ENCODE results near the gene CTNND2.

CTNND2 gene

GRCh38 chr5:11252075-11252474, 652.2 kb downstream of the CTNND2 start:
- no peak for DNase-seq (ENCODE audit: low read depth)

GRCh38 chr5:11251247-11251646, 653.0 kb downstream of the CTNND2 start:
- DNase-seq (ENCODE audit: low read depth) = no peak

- no peak for DNase-seq (ENCODE audit: low read depth)
Measured at GRCh38 chr5:11248966-11249365, 655.3 kb downstream of the CTNND2 start.

- DNase-seq (ENCODE audit: low read depth) = no peak
Measured at GRCh38 chr5:11247224-11247623, 657.0 kb downstream of the CTNND2 start.

GRCh38 chr5:11240293-11241190, 663.7 kb downstream of the CTNND2 start:
- no peak for DNase-seq (ENCODE audit: low read depth)

GRCh38 chr5:11239261-11240015, 664.8 kb downstream of the CTNND2 start:
- DNase-seq (ENCODE audit: low read depth) = no peak

GRCh38 chr5:11234501-11234911, 669.7 kb downstream of the CTNND2 start:
- DNase-seq (ENCODE audit: low read depth) = no peak

- DNase-seq (ENCODE audit: low read depth) = no peak
Measured at GRCh38 chr5:11230890-11231289, 673.4 kb downstream of the CTNND2 start.

- no peak for DNase-seq (ENCODE audit: low read depth)
Measured at GRCh38 chr5:11227064-11227463, 677.2 kb downstream of the CTNND2 start.

- no peak for DNase-seq (ENCODE audit: low read depth)
Measured at GRCh38 chr5:11224436-11225187, 679.6 kb downstream of the CTNND2 start.

- no peak for DNase-seq (ENCODE audit: low read depth)
Measured at GRCh38 chr5:11222169-11222568, 682.1 kb downstream of the CTNND2 start.

GRCh38 chr5:11214864-11215644, 689.2 kb downstream of the CTNND2 start:
- DNase-seq (ENCODE audit: low read depth) = no peak

- no peak for DNase-seq (ENCODE audit: low read depth)
Measured at GRCh38 chr5:11212706-11213105, 691.5 kb downstream of the CTNND2 start.

- DNase-seq (ENCODE audit: low read depth) = no peak
Measured at GRCh38 chr5:11197726-11198125, 706.5 kb downstream of the CTNND2 start.

- DNase-seq (ENCODE audit: low read depth) = no peak
Measured at GRCh38 chr5:11191673-11192072, 712.6 kb downstream of the CTNND2 start.

- DNase-seq (ENCODE audit: low read depth) = no peak
Measured at GRCh38 chr5:11182441-11183080, 721.7 kb downstream of the CTNND2 start.

GRCh38 chr5:11181940-11182339, 722.3 kb downstream of the CTNND2 start:
- DNase-seq (ENCODE audit: low read depth) = no peak

GRCh38 chr5:11180890-11181289, 723.4 kb downstream of the CTNND2 start:
- DNase-seq (ENCODE audit: low read depth) = no peak

GRCh38 chr5:11177999-11178711, 726.1 kb downstream of the CTNND2 start:
- no peak for DNase-seq (ENCODE audit: low read depth)

- DNase-seq (ENCODE audit: low read depth) = no peak
Measured at GRCh38 chr5:11174591-11174990, 729.7 kb downstream of the CTNND2 start.

All from stimulated activated CD4-positive, alpha-beta T cell treated with anti-CD3 and anti-CD28 coated beads, Interleukin-2, amount 100 ng/mL, for 4 hours (primary cell).